Measurements from ENCODE around the gene ANKRD34C.

Gene ANKRD34C

DNA sequence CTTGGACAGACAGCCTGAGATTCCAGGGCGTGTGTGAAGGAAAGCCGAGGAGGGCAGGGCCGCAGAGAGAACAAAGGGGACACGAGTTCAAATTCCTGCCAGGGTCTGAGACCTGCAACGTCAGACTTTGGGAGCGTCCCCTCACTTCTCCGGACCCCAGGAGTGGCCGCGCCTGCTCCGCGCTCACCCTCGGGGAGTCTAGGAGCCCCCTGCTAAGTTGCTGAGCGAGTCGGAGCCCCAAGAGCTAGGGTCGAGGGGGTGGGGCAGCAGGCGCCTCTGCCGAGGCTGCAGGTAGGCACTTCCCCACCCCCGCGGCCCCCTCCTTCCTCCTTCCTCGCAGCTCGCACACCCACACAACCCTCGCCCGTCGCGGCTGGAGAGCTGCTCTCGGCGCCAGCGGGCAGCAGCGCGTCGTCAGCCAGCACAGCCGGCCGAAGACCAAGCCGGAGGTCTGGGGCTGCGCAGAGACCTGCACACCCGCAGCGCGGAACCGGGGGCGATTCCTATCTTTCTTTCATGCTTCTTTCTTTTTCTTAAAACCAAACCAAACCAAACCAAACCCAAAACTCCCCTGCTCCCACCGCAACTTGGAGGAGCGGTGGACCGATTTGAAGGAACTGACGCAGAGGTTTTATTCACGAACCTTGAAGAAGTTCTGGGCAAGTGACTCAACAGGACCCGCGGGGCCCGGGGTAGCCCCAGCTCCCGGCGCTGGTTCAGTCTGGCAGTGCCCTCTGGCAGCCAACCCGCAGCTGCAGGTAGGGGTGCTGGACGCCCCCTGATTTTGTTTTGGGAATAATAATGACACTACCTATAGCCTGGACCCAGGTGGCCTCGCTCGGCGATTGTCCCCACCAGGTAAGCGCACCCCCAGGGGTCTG lies at the start of gene ANKRD34C:
Gene ANKRD34C, plus strand, starts transcription at position 352 of the 881 bp plus-strand sequence. CDS start 10,563 bp downstream, outside the sequence.
- DNase-seq, result no peak

GRCh38 chr15:79233236-79233635 lies 49.3 kb upstream of the ANKRD34C start:
- no peak for DNase-seq

DNA sequence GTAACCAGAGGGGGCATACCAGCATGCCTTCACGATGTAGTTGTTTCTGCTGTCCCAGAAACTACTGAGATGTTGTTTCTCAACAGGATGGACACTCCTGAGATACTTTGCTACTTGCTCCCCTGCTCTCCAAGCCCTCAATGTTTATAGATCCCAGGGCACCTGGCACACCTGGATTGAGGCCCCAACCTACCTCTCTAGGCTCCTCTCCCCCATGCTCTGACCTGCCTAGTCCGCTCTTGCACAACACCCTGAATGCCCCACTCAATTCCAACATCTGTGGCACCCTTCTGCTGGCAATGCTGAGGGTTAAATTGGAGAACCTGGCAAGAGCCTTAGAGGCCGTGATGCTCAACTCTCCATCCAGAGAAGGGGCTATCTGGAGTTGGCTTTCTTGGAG lies 42.5 kb upstream of the ANKRD34C start:
- no peak for DNase-seq

GRCh38 chr15:79243723-79244122 lies 38.8 kb upstream of the ANKRD34C start:
- DNase-seq, result no peak

DNA sequence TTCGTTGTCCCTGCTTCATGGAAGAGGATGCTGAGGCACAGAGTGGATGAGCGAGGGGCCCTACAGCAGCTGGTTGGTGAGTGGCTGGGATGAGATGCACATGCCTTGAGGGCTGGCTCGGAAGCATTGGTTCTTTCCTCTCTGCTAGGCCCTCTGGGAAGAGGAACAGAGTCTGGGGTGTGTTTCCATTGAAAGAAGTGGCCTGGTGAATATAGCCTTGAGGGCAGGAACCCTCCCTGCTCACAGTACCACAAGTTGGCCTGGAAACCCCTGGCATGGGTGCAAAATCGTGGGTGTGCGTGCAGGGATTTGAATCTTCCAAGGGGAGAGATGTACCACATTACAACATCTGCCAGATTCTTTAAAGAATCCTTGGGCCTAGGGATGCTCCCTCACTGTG lies 37.6 kb upstream of the ANKRD34C start:
- DNase-seq, result no peak

DNA sequence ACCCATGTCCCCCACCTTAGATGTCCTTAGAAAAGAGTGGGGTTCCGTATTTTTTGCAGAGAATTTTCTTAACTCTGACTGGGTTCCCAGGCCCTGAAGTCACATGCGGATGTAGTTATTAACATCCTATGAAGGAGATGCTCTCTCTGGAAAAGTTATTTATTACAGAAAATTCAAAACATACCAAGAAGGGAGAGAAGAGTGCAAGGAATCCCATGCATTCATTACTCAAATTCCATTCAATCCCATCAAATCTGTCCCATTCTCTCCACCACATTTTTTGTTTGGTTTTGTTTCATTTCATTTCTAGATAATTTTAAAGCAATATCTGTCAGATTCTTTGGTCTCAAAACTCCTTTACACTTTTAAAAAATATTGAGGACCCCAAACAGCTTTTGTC lies 34.3 kb upstream of the ANKRD34C start:
- DNase-seq, result no peak

- no peak for DNase-seq
Measured at GRCh38 chr15:79257454-79257853, 25.1 kb upstream of the ANKRD34C start.

- DNase-seq, result no peak
Measured at GRCh38 chr15:79261836-79262235, 20.7 kb upstream of the ANKRD34C start.

GRCh38 chr15:79265167-79265566 lies 17.4 kb upstream of the ANKRD34C start:
- DNase-seq, result no peak

DNA sequence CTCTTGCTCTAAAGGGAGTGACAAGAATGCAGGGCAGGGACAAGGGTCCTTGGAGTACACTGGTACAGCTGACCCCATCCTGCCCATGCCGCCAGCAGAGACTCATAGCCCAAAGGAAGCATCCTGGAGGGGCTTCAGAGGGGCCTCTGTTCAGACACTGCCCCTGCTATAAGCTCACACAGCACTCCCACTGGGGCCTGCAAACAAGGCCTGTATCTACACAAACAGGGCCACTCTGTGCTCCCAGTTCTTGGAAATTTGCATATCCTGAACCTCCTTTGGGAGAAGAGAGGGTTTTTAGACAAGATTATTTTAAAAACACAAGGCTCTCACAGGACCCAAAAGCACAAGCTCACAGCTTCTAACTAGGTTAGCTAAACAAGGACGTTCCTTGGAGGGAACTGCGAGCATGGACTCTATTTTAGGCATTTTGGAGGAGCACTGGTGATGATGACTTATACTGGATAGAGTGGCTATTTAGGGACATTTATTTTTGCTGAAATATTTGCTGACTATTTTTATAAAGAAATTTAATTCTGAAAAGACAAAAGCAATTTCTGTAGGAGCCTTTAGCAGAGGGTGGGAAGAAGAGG lies 16.4 kb upstream of the ANKRD34C start:
- DNase-seq, result no peak

- DNase-seq, result no peak
Measured at GRCh38 chr15:79283252-79284048, 928 bp downstream of the ANKRD34C start.

DNA sequence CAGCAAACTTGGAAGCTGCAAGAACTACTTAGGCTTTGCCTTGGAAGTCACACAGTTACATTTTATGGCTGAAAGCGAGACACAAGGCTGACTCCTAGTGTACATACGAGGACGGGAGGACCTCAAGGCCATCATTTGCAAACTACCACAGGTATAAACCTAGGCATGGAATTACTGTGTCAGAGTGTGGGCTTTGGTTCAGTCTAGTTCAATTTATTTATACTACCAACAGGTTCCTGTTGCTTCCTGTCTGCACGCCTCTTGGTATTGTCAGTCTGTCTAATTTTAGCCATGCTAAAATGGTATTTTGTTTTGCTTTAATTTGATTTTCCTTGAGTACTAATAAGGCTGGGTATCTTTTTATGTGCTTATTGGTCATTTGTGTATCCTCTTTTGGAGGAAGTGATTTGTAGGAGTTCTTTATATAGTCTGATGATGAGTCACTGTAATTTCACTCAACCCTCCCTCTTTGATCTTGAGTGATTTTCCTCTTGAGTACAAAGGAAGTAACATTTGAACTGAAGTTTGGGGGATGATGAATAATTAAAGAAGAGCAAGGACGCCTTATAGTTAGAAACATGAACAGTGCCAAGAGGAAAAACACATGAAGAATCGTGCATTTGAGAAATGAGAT lies 8.2 kb downstream of the ANKRD34C start:
- DNase-seq, result no peak

DNA sequence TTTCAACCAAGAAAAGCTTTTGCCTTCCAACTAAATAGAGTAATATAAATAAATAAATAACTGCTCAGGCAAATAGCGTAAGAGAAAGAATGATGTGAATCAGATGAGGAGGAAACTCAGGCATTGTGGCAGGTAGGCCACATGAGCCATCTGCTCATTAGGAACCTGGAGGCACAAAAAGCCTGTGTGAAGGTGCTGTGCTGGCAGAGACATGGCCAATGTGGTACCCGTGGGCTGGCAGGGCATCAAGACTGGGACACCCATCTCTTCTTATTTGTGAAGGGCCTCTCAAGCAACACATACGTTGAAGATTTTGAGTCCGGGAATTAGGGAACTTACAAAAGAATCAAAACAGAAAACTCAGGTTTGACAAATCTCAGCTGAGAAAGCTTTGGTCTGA lies 9.5 kb downstream of the ANKRD34C start:
- DNase-seq, result no peak

GRCh38 chr15:79294075-79294474 lies 11.6 kb downstream of the ANKRD34C start:
- no peak for DNase-seq

DNA sequence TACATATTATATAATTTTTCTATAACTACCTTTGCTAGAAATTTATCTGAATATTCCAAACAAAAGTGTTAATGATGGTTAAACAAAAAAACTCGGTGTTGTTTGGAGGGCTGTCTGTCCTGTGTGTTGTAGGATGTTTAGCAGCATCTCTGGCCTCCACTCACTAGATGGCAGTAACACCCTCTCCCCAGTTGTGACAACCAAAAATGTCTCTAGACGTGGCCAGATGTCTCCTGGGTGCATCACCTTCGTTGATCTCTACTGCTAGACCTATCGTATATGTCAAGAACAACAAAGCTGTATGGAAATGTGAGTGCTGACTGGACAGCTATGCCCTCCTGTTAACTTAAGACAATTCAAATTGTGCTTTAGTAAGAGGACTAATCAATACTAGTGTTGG lies 14.1 kb downstream of the ANKRD34C start:
- DNase-seq, result no peak

- no peak for DNase-seq
Measured at GRCh38 chr15:79299126-79299840, 16.8 kb downstream of the ANKRD34C start.

DNA sequence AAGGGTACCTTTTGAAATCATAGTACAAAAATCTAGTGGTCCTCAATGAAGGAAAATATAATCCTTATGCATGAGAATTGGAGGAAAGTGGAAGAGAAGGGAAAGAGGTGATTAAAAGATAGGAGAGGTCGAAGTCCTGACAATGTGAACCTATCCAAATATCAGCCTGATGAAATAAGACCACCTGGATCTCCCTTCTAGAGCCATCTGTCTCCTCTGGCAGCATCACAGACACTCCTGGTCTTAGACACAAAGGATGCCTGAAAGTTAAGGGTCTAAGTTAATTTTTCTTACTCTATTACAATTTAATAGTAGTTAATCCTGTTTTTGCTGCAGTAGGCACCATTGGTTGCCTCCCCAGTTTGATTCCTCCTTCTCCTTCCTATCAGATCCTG lies 17.3 kb downstream of the ANKRD34C start:
- DNase-seq, result no peak

DNA sequence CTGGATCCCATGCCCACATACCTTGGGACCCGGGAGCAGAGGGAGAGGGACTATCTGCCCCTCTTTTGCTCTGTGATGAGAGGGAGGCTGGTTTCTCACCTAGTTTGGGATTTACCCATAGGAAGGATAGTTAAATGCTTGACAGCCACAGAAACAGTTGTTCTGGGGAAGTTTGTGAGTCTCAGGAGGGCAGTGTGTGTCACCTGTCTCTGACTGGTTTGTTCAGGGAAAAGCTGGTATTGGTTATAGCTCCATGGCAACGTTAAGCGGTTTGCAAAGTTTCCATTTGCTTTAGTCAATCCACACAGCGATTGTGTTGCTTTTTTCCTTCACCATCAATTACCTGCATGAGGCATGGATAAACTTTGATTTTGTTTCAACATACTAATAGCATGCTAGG lies 24.7 kb downstream of the ANKRD34C start:
- DNase-seq, result no peak

DNA sequence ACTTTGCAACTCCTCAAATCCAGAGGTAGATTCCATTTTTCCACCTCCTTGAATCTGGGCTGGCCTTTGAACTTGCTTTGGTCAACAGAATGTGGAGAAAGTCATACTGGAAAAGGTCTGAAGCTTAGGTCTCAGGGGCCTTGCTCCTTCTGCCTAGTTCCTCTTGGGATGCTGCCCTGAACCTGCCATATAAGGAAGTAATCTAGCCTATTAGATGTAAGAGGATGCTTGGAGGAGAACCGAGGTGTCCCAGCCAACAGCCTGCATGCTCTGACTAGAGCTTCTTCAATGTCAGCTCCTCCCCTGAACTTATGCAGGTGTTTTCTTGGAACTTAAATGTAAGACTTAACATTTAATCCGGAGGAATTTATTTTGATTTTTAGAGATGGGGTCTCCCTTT lies 26.4 kb downstream of the ANKRD34C start:
- no peak for DNase-seq

GRCh38 chr15:79310612-79310984 lies 28.1 kb downstream of the ANKRD34C start:
- DNase-seq, result no peak

DNA sequence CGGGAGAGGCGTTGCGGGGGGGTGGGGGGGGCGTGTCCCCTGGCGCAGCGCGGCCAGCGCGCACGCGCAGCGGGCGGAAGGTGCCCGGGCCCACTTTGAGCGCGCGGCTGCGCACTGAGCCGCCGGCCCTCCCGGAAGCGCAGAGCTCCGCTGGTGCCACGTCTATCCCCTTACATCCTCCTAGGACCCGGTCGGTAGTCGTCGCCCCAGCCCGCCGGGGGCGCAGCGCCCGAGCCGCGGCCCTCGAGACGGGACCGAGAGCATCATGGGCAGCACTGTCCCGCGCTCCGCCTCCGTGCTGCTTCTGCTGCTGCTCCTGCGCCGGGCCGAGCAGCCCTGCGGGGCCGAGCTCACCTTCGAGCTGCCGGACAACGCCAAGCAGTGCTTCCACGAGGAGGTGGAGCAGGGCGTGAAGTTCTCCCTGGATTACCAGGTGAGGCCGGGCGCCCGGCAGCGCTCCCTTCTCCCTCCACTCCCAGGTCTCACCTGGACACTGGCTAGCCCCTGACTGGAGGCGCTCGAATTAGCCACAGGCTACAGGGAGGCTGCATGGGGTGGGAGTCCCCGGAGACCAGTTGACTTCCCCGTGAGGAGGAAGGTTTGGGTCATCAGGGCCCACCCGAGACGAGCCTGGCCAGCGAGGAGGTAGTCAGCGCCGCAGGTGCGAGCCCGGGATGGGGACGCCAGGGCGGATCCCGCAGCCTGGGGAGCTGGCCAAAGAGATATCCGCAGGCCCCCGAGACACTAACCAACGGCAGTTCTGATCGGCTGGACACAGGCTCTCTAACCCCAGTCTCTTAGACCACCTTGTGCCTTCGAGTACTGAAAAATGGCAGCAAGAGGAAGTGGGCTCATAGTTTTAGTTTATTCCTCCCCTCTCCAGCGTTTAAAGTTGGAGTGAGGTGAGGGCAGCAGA lies 28.7 kb downstream of the ANKRD34C start, which contains the start of gene TMED3:
Gene TMED3, plus strand, starts transcription at position 128 of the 916 bp plus-strand sequence. Its CDS starts 138 bp downstream, at position 266.
- DNase-seq, result peak; percentile 84

All from NCI-H1694 treated with DMSO at 0.1 percent for 48 hours (cell line).